ENCODE measurements around the gene PTH1R. TPM values are rescaled to one million over a fixed set of nuclear protein-coding genes. Genes with fewer than 3 reads are reported as not detected.

Gene PTH1R
- total RNA-seq, 1 experiment from 2014 or later, result 1.0 TPM

DNA sequence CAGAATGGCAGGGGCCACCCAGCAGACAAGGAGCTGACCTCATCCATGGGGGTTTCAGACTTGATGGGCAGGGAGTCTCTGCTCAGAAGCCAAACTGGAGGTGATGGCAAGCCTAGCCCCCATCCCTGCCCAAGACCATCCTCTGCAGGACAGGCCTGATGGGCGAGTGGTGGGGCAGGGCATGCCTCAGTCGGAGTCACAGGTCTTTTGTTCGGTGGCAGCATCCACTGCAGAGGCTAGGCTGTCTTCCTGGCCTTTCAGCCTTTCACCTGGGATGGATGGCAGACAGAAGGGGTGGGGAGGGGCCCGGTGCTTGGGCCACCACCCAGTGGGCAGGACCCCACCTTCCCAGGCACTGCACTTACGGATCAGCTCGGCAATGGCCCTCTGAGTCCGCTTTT is 44.4 kb downstream of the PTH1R start:
- H3K27ac Mint-ChIP-seq, result no peak overlapping the region
- peaks cover 5 to 8% of the 10 kb centered on the region in 2 experiments; a peak in 4 of 5 replicates for H3K9me3 Mint-ChIP-seq
- no peak overlapping the region for H3K4me3 Mint-ChIP-seq

More for the DNA sequence above, 44.4 kb downstream of the PTH1R start:
- H3K9me3 ChIP-seq (ENCODE audit: control insufficient read depth, low read depth, low read length), result no peaks in the 10 kb centered on the region
- Mint-ChIP-seq H3K4me1 (peaks cover 0 to 3% of the 10 kb centered on the region in 2 experiments; a peak in 1 of 4 replicates), H3K36me3 (ENCODE audit: insufficient read depth in 1 of 3, low read depth in 3 of 3) (peaks cover 58 to 91% (median 82%) of the 10 kb centered on the region in 3 experiments), H3K27me3 (ENCODE audit: low read depth) (no peaks in the 10 kb centered on the region; the same call in 1 of the 2 replicates)
- H2AK5ac ChIP-seq (ENCODE audit: insufficient read length, low read length), result no peak overlapping the region
- H2BK120ac ChIP-seq (ENCODE audit: low read depth, low read length, poor library complexity, severe bottlenecking), result no peak overlapping the region
- no peak overlapping the region for H2AFZ ChIP-seq (ENCODE audit: low read length)
- H4K20me1 ChIP-seq (ENCODE audit: control insufficient read depth, insufficient read depth, insufficient read length), result no peaks in the 10 kb centered on the region
- no peak overlapping the region for H3T11ph ChIP-seq (ENCODE audit: low read length)
- H3K4ac ChIP-seq (ENCODE audit: low read depth, low read length), result no peak overlapping the region
- TF ChIP-seq, protein P1, sequence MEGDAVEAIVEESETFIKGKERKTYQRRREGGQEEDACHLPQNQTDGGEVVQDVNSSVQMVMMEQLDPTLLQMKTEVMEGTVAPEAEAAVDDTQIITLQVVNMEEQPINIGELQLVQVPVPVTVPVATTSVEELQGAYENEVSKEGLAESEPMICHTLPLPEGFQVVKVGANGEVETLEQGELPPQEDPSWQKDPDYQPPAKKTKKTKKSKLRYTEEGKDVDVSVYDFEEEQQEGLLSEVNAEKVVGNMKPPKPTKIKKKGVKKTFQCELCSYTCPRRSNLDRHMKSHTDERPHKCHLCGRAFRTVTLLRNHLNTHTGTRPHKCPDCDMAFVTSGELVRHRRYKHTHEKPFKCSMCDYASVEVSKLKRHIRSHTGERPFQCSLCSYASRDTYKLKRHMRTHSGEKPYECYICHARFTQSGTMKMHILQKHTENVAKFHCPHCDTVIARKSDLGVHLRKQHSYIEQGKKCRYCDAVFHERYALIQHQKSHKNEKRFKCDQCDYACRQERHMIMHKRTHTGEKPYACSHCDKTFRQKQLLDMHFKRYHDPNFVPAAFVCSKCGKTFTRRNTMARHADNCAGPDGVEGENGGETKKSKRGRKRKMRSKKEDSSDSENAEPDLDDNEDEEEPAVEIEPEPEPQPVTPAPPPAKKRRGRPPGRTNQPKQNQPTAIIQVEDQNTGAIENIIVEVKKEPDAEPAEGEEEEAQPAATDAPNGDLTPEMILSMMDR (conservative IDR thresholded peaks at IDR 0.05), result no peak
- H4K5ac ChIP-seq (ENCODE audit: insufficient read length, low read depth, low read length), result no peak overlapping the region
- no peak overlapping the region for H3K23ac ChIP-seq (ENCODE audit: insufficient read length, low read depth, low read length)
- no peaks in the 10 kb centered on the region for H3K27me3 ChIP-seq (ENCODE audit: insufficient read depth, low read length)
- no CpG with 5 or more reads among the region's 7 CpGs for WGBS (ENCODE audit: extremely low coverage, insufficient read length, low lambda C conversion rate)
- no peak overlapping the region for H3K56ac ChIP-seq (ENCODE audit: insufficient read length, low read depth, low read length)
- H3K23me2 ChIP-seq (ENCODE audit: insufficient read length, low read depth, low read length, poor library complexity, severe bottlenecking), result no peaks in the 10 kb centered on the region
- H3K27ac ChIP-seq (ENCODE audit: insufficient read length, low read depth, low read length), result no peak overlapping the region
- no peak for DNase-seq
- no peak overlapping the region for H4K91ac ChIP-seq (ENCODE audit: insufficient read length, low read depth, low read length)
- no peaks in the 10 kb centered on the region for H3K4me1 ChIP-seq (ENCODE audit: insufficient read depth, low read length)
- H3K79me2 ChIP-seq (ENCODE audit: insufficient read depth, low read length), result no peaks in the 10 kb centered on the region
- H3K9ac ChIP-seq (ENCODE audit: extremely low read depth, insufficient read length, low read length), result no peak overlapping the region
- no peak overlapping the region for H2BK12ac ChIP-seq (ENCODE audit: insufficient read length, low read depth, low read length)
- no peak overlapping the region for H2BK15ac ChIP-seq (ENCODE audit: low read depth, low read length)
- H3K4me2 ChIP-seq (ENCODE audit: insufficient read depth, insufficient read length, low read length), result no peak overlapping the region
- no peak overlapping the region for H2BK5ac ChIP-seq (ENCODE audit: insufficient read length, low read length)
- no peak overlapping the region for H2BK20ac ChIP-seq (ENCODE audit: low read depth, low read length, poor library complexity, severe bottlenecking)
- H3K18ac ChIP-seq (ENCODE audit: insufficient read length, low read depth, low read length), result no peak overlapping the region
- H4K8ac ChIP-seq (replicated peaks; ENCODE audit: insufficient read length, low read depth, low read length), result no peak overlapping the region
- no peak overlapping the region for H3K14ac ChIP-seq (ENCODE audit: insufficient read depth, low read length)
- no peaks in the 10 kb centered on the region for H3K79me1 ChIP-seq (ENCODE audit: insufficient read depth, low read depth, low read length, poor library complexity, severe bottlenecking)

Measured in H9 (cell line).